ENCODE data around the gene PHACTR2.

GRCh38 chr6:143726015-143726647, 48.4 kb downstream of the PHACTR2 start:
- TF ChIP-seq POLR2AphosphoS5 (IDR thresholded peaks at IDR 0.05; ENCODE audit: low read depth, low read length) (no peak), POLR2A (IDR thresholded peaks at IDR 0.05; ENCODE audit: low read depth, low read length) (no peak), TAF1 (IDR thresholded peaks at IDR 0.05; ENCODE audit: low read depth, low read length) (no peak)
